Measurements from ENCODE around the gene IFT74. TPM values are rescaled to one million over a fixed set of nuclear protein-coding genes. Genes with fewer than 3 reads are reported as not detected.

IFT74 gene
- total RNA-seq, 1 donor from 2014 or later = 8.6 TPM

Other genes with a start within 250 kb of the IFT74 start
- 15.1 and 19.7 TPM in 2 replicates for gene CAAP1, start 63.6 kb upstream of the IFT74 start, total RNA-seq
- 36.6 and 41.5 TPM in 2 replicates for gene PLAA, start 9.2 kb upstream of the IFT74 start, total RNA-seq
- gene LRRC19, start 49.3 kb downstream of the IFT74 start, total RNA-seq = not detected in 2 replicates
- gene TEK, start 152.8 kb downstream of the IFT74 start, total RNA-seq = not detected in 2 replicates